ENCODE data around the gene PRDM16.

PRDM16 gene

DNA sequence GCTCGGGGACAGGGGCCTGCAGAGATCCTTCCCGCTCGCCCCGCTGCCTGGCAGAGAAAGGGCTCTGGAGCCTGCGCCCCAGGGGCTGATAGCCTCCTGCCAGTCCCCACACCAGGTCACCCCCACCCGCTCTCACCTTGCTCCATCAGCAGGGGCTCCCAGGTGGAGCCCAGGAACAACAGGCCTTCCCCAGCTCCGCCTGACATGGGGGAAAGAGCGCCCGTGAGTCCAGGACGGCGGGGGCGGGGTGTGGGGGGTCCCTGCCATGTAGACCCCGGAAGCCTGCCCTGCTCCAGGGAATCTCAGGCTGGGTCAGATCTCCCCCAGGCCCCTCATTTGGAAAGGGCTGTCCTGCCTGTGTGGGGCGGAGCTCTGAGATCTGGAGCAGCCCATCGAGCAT lies 166.5 kb downstream of the PRDM16 start:
- H3K4me3 ChIP-seq (ENCODE audit: low read depth in 1 of 2, low read length in 2 of 2) = no peak overlapping the region
- peaks cover 4% of the 10 kb centered on the region; the same call in 1 of the 2 replicates for H4K20me1 ChIP-seq (ENCODE audit: insufficient read depth, low read length)
- no peak for TF ChIP-seq EZH2 (IDR thresholded peaks at IDR 0.05; ENCODE audit: borderline replicate concordance, low read depth, low read length, severe bottlenecking)
- TF ChIP-seq, protein P1, sequence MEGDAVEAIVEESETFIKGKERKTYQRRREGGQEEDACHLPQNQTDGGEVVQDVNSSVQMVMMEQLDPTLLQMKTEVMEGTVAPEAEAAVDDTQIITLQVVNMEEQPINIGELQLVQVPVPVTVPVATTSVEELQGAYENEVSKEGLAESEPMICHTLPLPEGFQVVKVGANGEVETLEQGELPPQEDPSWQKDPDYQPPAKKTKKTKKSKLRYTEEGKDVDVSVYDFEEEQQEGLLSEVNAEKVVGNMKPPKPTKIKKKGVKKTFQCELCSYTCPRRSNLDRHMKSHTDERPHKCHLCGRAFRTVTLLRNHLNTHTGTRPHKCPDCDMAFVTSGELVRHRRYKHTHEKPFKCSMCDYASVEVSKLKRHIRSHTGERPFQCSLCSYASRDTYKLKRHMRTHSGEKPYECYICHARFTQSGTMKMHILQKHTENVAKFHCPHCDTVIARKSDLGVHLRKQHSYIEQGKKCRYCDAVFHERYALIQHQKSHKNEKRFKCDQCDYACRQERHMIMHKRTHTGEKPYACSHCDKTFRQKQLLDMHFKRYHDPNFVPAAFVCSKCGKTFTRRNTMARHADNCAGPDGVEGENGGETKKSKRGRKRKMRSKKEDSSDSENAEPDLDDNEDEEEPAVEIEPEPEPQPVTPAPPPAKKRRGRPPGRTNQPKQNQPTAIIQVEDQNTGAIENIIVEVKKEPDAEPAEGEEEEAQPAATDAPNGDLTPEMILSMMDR (IDR thresholded peaks at IDR 0.05; ENCODE audit: borderline replicate concordance, extremely low read depth, low read length, poor library complexity, severe bottlenecking) = no peak

DNA sequence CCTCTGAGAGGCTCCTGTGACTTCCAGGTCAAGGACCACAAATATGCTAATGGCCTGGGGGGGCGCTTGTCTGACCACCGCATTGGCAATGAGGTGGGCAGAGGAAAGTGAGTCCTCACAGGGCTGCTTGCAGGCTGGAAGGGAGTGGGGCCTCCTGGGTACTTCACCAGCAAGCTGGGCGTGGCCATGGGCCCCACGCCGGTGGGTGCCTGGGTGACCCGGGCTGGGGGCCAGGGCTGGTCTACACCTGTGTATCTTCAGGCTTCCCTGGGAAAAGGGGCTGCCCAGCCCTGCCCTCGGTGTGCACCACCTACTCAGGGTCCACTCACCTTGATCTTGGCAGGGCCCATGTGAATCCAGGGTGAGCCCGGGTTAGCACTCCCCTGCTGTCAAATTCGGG lies 167.4 kb downstream of the PRDM16 start:
- no peaks in the 10 kb centered on the region for H3K4me1 ChIP-seq (ENCODE audit: insufficient read depth, low read length)
- H2AFZ ChIP-seq (ENCODE audit: low read depth, low read length) = no peak overlapping the region
- no peaks in the 10 kb centered on the region for H3K27me3 ChIP-seq (ENCODE audit: insufficient read depth, low read length, poor library complexity)
- DNase-seq = no peak
- no peak for TF ChIP-seq EZH2 (IDR thresholded peaks at IDR 0.05; ENCODE audit: borderline replicate concordance, low read depth, low read length, severe bottlenecking)
- TF ChIP-seq, protein P1 (IDR thresholded peaks at IDR 0.05; ENCODE audit: borderline replicate concordance, extremely low read depth, low read length, poor library complexity, severe bottlenecking) = no peak
- 0 out of 2 replicates have a peak, but pooled peaks cover 4% of the 10 kb centered on the region for H4K20me1 ChIP-seq (ENCODE audit: insufficient read depth, low read length)
- H3K9me3 ChIP-seq (ENCODE audit: insufficient read depth, low read length, severe bottlenecking) = no peaks in the 10 kb centered on the region
- no peaks in the 10 kb centered on the region for H3K36me3 ChIP-seq (ENCODE audit: insufficient read depth, low read length)
- ATAC-seq (ENCODE audit: insufficient read depth, low read depth) = no peak
- H3K4me3 ChIP-seq (ENCODE audit: low read depth in 1 of 2, low read length in 2 of 2) = no peak overlapping the region
- H3K9ac ChIP-seq (ENCODE audit: low read depth, low read length) = no peak overlapping the region
- H3K4me2 ChIP-seq (ENCODE audit: insufficient read depth, low read length) = no peak overlapping the region
- no peaks in the 10 kb centered on the region for H3K79me2 ChIP-seq (ENCODE audit: insufficient read depth, low read length)
- no peak overlapping the region for H3K27ac ChIP-seq (ENCODE audit: low read length)

More for the DNA sequence above, 166.5 kb downstream of the PRDM16 start:
- Histone ChIP-seq H2AFZ (ENCODE audit: low read depth, low read length) (no peak overlapping the region), H3K9me3 (ENCODE audit: insufficient read depth, low read length, severe bottlenecking) (no peaks in the 10 kb centered on the region), H3K27ac (ENCODE audit: low read length) (no peak overlapping the region), H3K4me1 (ENCODE audit: insufficient read depth, low read length) (no peaks in the 10 kb centered on the region), H3K9ac (ENCODE audit: low read depth, low read length) (no peak overlapping the region), H3K79me2 (ENCODE audit: insufficient read depth, low read length) (no peaks in the 10 kb centered on the region), H3K36me3 (ENCODE audit: insufficient read depth, low read length) (no peaks in the 10 kb centered on the region), H3K27me3 (ENCODE audit: insufficient read depth, low read length, poor library complexity) (no peaks in the 10 kb centered on the region), H3K4me2 (ENCODE audit: insufficient read depth, low read length) (no peak overlapping the region)
- DNase-seq (no peak), ATAC-seq (ENCODE audit: insufficient read depth, low read depth) (no peak)

DNA sequence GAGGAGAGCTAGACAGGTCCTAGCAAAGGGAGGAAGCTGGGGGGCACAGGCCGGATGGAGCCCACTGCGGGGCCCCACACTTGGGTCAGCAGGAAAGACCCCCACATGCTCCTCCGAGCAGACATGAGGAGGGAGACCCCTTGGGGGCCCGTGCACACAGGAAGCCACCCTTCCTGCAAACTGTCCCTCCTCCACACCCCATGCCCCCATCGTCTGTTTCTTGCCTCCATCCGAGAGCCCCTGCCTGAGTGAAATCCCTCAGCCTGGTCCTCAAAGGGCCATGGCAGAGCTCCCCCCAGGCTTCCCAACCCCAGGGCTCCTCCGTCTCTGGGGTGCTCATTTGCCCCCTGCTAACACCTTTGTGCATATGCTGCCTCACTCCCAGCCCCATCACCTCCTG lies 168.0 kb downstream of the PRDM16 start:
- ATAC-seq (ENCODE audit: insufficient read depth, low read depth) (no peak), DNase-seq (no peak)
- Histone ChIP-seq H3K27ac (ENCODE audit: low read length) (no peak overlapping the region), H4K20me1 (ENCODE audit: insufficient read depth, low read length) (0 out of 2 replicates have a peak, but pooled peaks cover 4% of the 10 kb centered on the region), H3K9me3 (ENCODE audit: insufficient read depth, low read length, severe bottlenecking) (no peaks in the 10 kb centered on the region), H3K4me3 (ENCODE audit: low read depth in 1 of 2, low read length in 2 of 2) (no peak overlapping the region), H3K4me2 (ENCODE audit: insufficient read depth, low read length) (no peak overlapping the region), H3K4me1 (ENCODE audit: insufficient read depth, low read length) (no peaks in the 10 kb centered on the region), H3K79me2 (ENCODE audit: insufficient read depth, low read length) (no peaks in the 10 kb centered on the region), H2AFZ (ENCODE audit: low read depth, low read length) (no peak overlapping the region), H3K36me3 (ENCODE audit: insufficient read depth, low read length) (no peaks in the 10 kb centered on the region), H3K9ac (ENCODE audit: low read depth, low read length) (no peak overlapping the region), H3K27me3 (ENCODE audit: insufficient read depth, low read length, poor library complexity) (no peaks in the 10 kb centered on the region)
- TF ChIP-seq EZH2 (IDR thresholded peaks at IDR 0.05; ENCODE audit: borderline replicate concordance, low read depth, low read length, severe bottlenecking) = no peak
- TF ChIP-seq, protein P1 (IDR thresholded peaks at IDR 0.05; ENCODE audit: borderline replicate concordance, extremely low read depth, low read length, poor library complexity, severe bottlenecking) = no peak

DNA sequence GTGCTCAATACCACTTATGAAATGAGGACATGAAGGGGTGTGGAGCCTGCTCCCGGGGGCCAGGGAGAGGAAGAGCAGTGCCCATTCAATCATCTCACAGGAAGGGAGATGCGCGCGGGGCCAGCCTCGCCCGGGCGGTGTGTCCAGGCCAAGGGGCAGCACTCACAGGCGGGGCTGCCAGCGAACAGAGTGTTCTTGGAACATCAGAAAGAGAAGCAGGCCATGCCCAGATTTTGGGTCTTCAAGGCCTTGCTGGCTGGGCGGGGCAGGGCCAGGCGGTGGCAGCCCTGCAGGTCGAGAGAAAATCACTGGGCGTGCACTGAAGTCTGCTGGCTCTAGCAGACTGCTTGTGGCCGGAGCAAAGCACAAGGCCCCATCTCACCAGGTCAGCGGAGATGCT lies 168.6 kb downstream of the PRDM16 start:
- ATAC-seq (ENCODE audit: insufficient read depth, low read depth) = no peak
- H3K27me3 ChIP-seq (ENCODE audit: insufficient read depth, low read length, poor library complexity) = no peaks in the 10 kb centered on the region
- H3K36me3 ChIP-seq (ENCODE audit: insufficient read depth, low read length) = no peaks in the 10 kb centered on the region

More for the DNA sequence above, 168.6 kb downstream of the PRDM16 start:
- Histone ChIP-seq H2AFZ (ENCODE audit: low read depth, low read length) (no peak overlapping the region), H3K79me2 (ENCODE audit: insufficient read depth, low read length) (no peaks in the 10 kb centered on the region), H4K20me1 (ENCODE audit: insufficient read depth, low read length) (0 out of 2 replicates have a peak, but pooled peaks cover 4% of the 10 kb centered on the region), H3K27ac (ENCODE audit: low read length) (no peak overlapping the region), H3K4me2 (ENCODE audit: insufficient read depth, low read length) (no peak overlapping the region), H3K4me3 (ENCODE audit: low read depth in 1 of 2, low read length in 2 of 2) (no peak overlapping the region), H3K9me3 (ENCODE audit: insufficient read depth, low read length, severe bottlenecking) (no peaks in the 10 kb centered on the region), H3K9ac (ENCODE audit: low read depth, low read length) (no peak overlapping the region), H3K4me1 (ENCODE audit: insufficient read depth, low read length) (no peaks in the 10 kb centered on the region)
- TF ChIP-seq, protein P1 (IDR thresholded peaks at IDR 0.05; ENCODE audit: borderline replicate concordance, extremely low read depth, low read length, poor library complexity, severe bottlenecking) = no peak
- no peak for TF ChIP-seq EZH2 (IDR thresholded peaks at IDR 0.05; ENCODE audit: borderline replicate concordance, low read depth, low read length, severe bottlenecking)
- no peak for DNase-seq
